Activated CD8-positive, alpha-beta memory T cell treated with anti-CD3 and anti-CD28 coated beads for 36 hours (primary cell): ENCODE measurements around the gene C1QTNF4. TPM values are rescaled to one million over a fixed set of nuclear protein-coding genes. Genes with fewer than 3 reads are reported as not detected.

Experiments used
- CTCF ChIA-PET: fragments of 350-600 bp; sonication (Branson Sonifier 250); formaldehyde crosslinking; loops from one replicate; lab custom pipeline; 2021; ENCODE audit warnings: antibody characterized with exemption; lab: Charles Lee
- POLR2A ChIA-PET: fragments of 350-600 bp; sonication (Branson Sonifier 250); formaldehyde crosslinking; loops from one replicate; lab custom pipeline; 2021; ENCODE audit warnings: antibody characterized with exemption; lab: Charles Lee
- total RNA-seq, 2 experiments: library from RNA; stranded (reverse); gene quantifications; one replicate each; pipeline ENCODE4 v1.2.3, GENCODE V29; 2021

The C1QTNF4 gene
- total RNA-seq, 2 experiments from 2014 or later, result not detected

GRCh38 chr11:47599902-47600301 lies 5.7 kb upstream of the C1QTNF4 start:
- CTCF ChIA-PET, result no interaction called here
- POLR2A ChIA-PET, result no interaction called here

- ChIA-PET POLR2A (no interaction called here), CTCF (no interaction called here)
These were observed 1.8 kb upstream of the C1QTNF4 start for GRCh38 chr11:47595967-47596366.

GRCh38 chr11:47595029-47595428 lies 818 bp upstream of the C1QTNF4 start:
- POLR2A ChIA-PET, result no interaction called here
- CTCF ChIA-PET, result interaction anchor here (0.6 kb wide), 1 partner anchor 28 kb away, joined by 4 read pairs; no protein-coding TSS in a partner anchor

GRCh38 chr11:47593492-47593933 lies 698 bp downstream of the C1QTNF4 start:
- POLR2A ChIA-PET, result no interaction called here

GRCh38 chr11:47592970-47593369 lies 1.2 kb downstream of the C1QTNF4 start:
- ChIA-PET POLR2A (no interaction called here), CTCF (no interaction called here)

More at GRCh38 chr11:47593492-47593933, 698 bp downstream of the C1QTNF4 start:
- CTCF ChIA-PET, result no interaction called here

GRCh38 chr11:47592251-47592650 lies 2.0 kb downstream of the C1QTNF4 start:
- CTCF ChIA-PET, result no interaction called here
- POLR2A ChIA-PET, result no interaction called here

- POLR2A ChIA-PET, result no interaction called here
- CTCF ChIA-PET, result no interaction called here
These were observed 2.4 kb downstream of the C1QTNF4 start for GRCh38 chr11:47591764-47592163.

GRCh38 chr11:47589977-47590861 lies 4.0 kb downstream of the C1QTNF4 start:
- ChIA-PET POLR2A (no interaction called here), CTCF (no interaction called here)

GRCh38 chr11:47589584-47589976 lies 4.6 kb downstream of the C1QTNF4 start:
- POLR2A ChIA-PET, result no interaction called here
- CTCF ChIA-PET, result no interaction called here

- ChIA-PET POLR2A (no interaction called here), CTCF (no interaction called here)
These were observed 5.1 kb downstream of the C1QTNF4 start for GRCh38 chr11:47589118-47589517.

- CTCF ChIA-PET, result no interaction called here
These were observed 6.4 kb downstream of the C1QTNF4 start for GRCh38 chr11:47587723-47588326.

GRCh38 chr11:47587039-47587716 lies 7.0 kb downstream of the C1QTNF4 start:
- ChIA-PET POLR2A (no interaction called here), CTCF (no interaction called here)

More at GRCh38 chr11:47587723-47588326, 6.4 kb downstream of the C1QTNF4 start:
- POLR2A ChIA-PET, result no interaction called here

GRCh38 chr11:47586098-47586855 lies 7.9 kb downstream of the C1QTNF4 start, which contains the start of gene FAM180B:
TSS of gene FAM180B (plus strand) at chr11:47586678. CDS start at chr11:47586769, 91 bp downstream.
- ChIA-PET CTCF (no interaction called here), POLR2A (interaction anchor here (0.6 kb wide), 1 partner anchor 120 kb away, joined by 3 read pairs; no protein-coding TSS in a partner anchor)

- POLR2A ChIA-PET, result no interaction called here
- CTCF ChIA-PET, result no interaction called here
These were observed 10.4 kb downstream of the C1QTNF4 start for GRCh38 chr11:47583844-47584243.

- POLR2A ChIA-PET, result interaction anchor here (0.5 to 3.5 kb wide), 7 partner anchors 10 to 573 kb away, joined by 3 to 19 read pairs (median 5); partner anchors contain the start of gene PTPMT1
- CTCF ChIA-PET, result interaction anchor here (0.6 to 3.9 kb wide), 6 partner anchors 13 to 361 kb away, joined by 3 to 20 read pairs (median 3); partner anchors contain the start of genes CELF1 and PTPMT1
These were observed 15.4 kb downstream of the C1QTNF4 start, which contains the start of the genes KBTBD4 and NDUFS3 for GRCh38 chr11:47578524-47579494. TSS of gene KBTBD4 (minus strand) at chr11:47578970. CDS start at chr11:47578951, 19 bp downstream. TSS of gene NDUFS3 (plus strand) at chr11:47579074. CDS start at chr11:47579092, 18 bp downstream.

- ChIA-PET POLR2A (interaction anchor here (0.7 to 3.5 kb wide), 3 partner anchors 9 to 71 kb away, joined by 3 to 19 read pairs (median 7); partner anchors contain the start of gene PTPMT1), CTCF (interaction anchor here (3.7 to 3.9 kb wide), 2 partner anchors 12 to 24 kb away, joined by 12 to 20 read pairs; partner anchors contain the start of genes CELF1 and PTPMT1)
These were observed 16.7 kb downstream of the C1QTNF4 start for GRCh38 chr11:47577460-47578041.

GRCh38 chr11:47573321-47573720 lies 20.9 kb downstream of the C1QTNF4 start:
- CTCF ChIA-PET, result no interaction called here
- POLR2A ChIA-PET, result no interaction called here
